Measurements from ENCODE around the gene TEX19. TPM values are rescaled to one million over a fixed set of nuclear protein-coding genes. Genes with fewer than 3 reads are reported as not detected.
"Not testable (repeated sequence)": the region's sequence is repeated elsewhere in the genome, so short reads cannot be mapped to it uniquely, and the experiment has no call there.

Gene TEX19
- total RNA-seq, 2 donors from 2014 or later = 0.46 to 0.48 TPM

GRCh38 chr17:82410014-82410716, 51.1 kb downstream of the TEX19 start:
- Histone ChIP-seq H3K9me3 (ENCODE audit: control insufficient read depth, low read length) (no peaks in the 10 kb centered on the region), H3K9ac (ENCODE audit: extremely low read depth, low read length, poor library complexity, severe bottlenecking) (no peak overlapping the region), H3K27ac (ENCODE audit: low read depth, low read length) (no peak overlapping the region), H3K27me3 (ENCODE audit: control insufficient read depth, insufficient read depth, low read length, poor library complexity, severe bottlenecking) (no peaks in the 10 kb centered on the region), H3K36me3 (ENCODE audit: control insufficient read depth, insufficient read depth, low read length) (peaks cover 4% of the 10 kb centered on the region), H3K4me1 (ENCODE audit: control insufficient read depth, insufficient read depth, low read length) (no peaks in the 10 kb centered on the region), H3K4me3 (ENCODE audit: low read length) (no peak overlapping the region)
- H3K36me3 Mint-ChIP-seq (ENCODE audit: low read depth) = peaks cover 10% of the 10 kb centered on the region
- H3K27ac Mint-ChIP-seq = no peak overlapping the region
- no peak for TF ChIP-seq CTCF (conservative IDR thresholded peaks at IDR 0.05)
- no peaks in the 10 kb centered on the region for H3K4me1 Mint-ChIP-seq
- H3K9me3 Mint-ChIP-seq = no peaks in the 10 kb centered on the region
- no peak for DNase-seq
- no peak overlapping the region for H3K4me3 Mint-ChIP-seq
- no peaks in the 10 kb centered on the region for H3K27me3 Mint-ChIP-seq (ENCODE audit: insufficient read depth)
- WGBS, 2 experiments (ENCODE audit: insufficient coverage in 1 of 2, insufficient read length in 1 of 2) = 90 to 93% methylated on average over 10 to 14 of the region's 14 CpGs

- Histone ChIP-seq H3K4me3 (ENCODE audit: low read length) (no peak overlapping the region), H3K4me1 (ENCODE audit: control insufficient read depth, insufficient read depth, low read length) (no peaks in the 10 kb centered on the region), H3K9ac (ENCODE audit: extremely low read depth, low read length, poor library complexity, severe bottlenecking) (no peak overlapping the region), H3K36me3 (ENCODE audit: control insufficient read depth, insufficient read depth, low read length) (peaks cover 4% of the 10 kb centered on the region), H3K9me3 (ENCODE audit: control insufficient read depth, low read length) (no peaks in the 10 kb centered on the region), H3K27me3 (ENCODE audit: control insufficient read depth, insufficient read depth, low read length, poor library complexity, severe bottlenecking) (no peaks in the 10 kb centered on the region), H3K27ac (ENCODE audit: low read depth, low read length) (no peak overlapping the region)
- Mint-ChIP-seq H3K36me3 (ENCODE audit: low read depth) (peaks cover 7% of the 10 kb centered on the region), H3K9me3 (no peaks in the 10 kb centered on the region), H3K4me1 (no peaks in the 10 kb centered on the region), H3K4me3 (no peak overlapping the region), H3K27ac (no peak overlapping the region), H3K27me3 (ENCODE audit: insufficient read depth) (no peaks in the 10 kb centered on the region)
- DNase-seq = no peak
- 96% methylated on average over 23 to 24 of the region's 24 CpGs for WGBS, 2 experiments (ENCODE audit: insufficient coverage in 1 of 2, insufficient read length in 1 of 2)
- TF ChIP-seq CTCF (conservative IDR thresholded peaks at IDR 0.05) = no peak
Measured at GRCh38 chr17:82411396-82412053, 52.5 kb downstream of the TEX19 start.

- H3K27ac Mint-ChIP-seq; H3K9me3 Mint-ChIP-seq; H3K27me3 ChIP-seq (ENCODE audit: control insufficient read depth, insufficient read depth, low read length, poor library complexity, severe bottlenecking); H3K9ac ChIP-seq (ENCODE audit: extremely low read depth, low read length, poor library complexity, severe bottlenecking); H3K4me1 ChIP-seq (ENCODE audit: control insufficient read depth, insufficient read depth, low read length); H3K4me1 Mint-ChIP-seq; H3K9me3 ChIP-seq (ENCODE audit: control insufficient read depth, low read length); H3K4me3 ChIP-seq (ENCODE audit: low read length); H3K36me3 Mint-ChIP-seq (ENCODE audit: low read depth); H3K27me3 Mint-ChIP-seq (ENCODE audit: insufficient read depth); DNase-seq; H3K4me3 Mint-ChIP-seq; H3K27ac ChIP-seq (ENCODE audit: low read depth, low read length); H3K36me3 ChIP-seq (ENCODE audit: control insufficient read depth, insufficient read depth, low read length): not testable (repeated sequence)
- whole genome bisulfite sequencing, 2 experiments (ENCODE audit: insufficient coverage in 1 of 2, insufficient read length in 1 of 2) = 94% methylated on average over 15 of the region's 16 CpGs; no CpG with 5 or more reads in 1 of the 2 experiments
Measured at GRCh38 chr17:82412081-82412480, 53.0 kb downstream of the TEX19 start.
